Kidney epithelial cell (primary cell): Measurements from ENCODE around the gene PCDH8. TPM values are rescaled to one million over a fixed set of nuclear protein-coding genes. Genes with fewer than 3 reads are reported as not detected.

ENCODE experiments used
- DNase-seq: peaks from one replicate; pipeline ENCODE4 v3.0.0-alpha.2; 2010; ENCODE audit warnings: low read depth
- H3K27me3 ChIP-seq: 2 replicates; pipeline ENCODE4 v1.6.0; 2011; ENCODE audit warnings: low read length; ENCODE audit not compliant: control insufficient read depth, insufficient read depth
- H3K36me3 ChIP-seq: 2 replicates; pipeline ENCODE4 v1.5.1; 2011; ENCODE audit warnings: low read length; ENCODE audit not compliant: control insufficient read depth, insufficient read depth
- H3K4me3 ChIP-seq: 2 replicates; pipeline ENCODE4 v1.5.1; 2011; ENCODE audit warnings: low read depth, mild to moderate bottlenecking, control low read depth, low read length
- CTCF ChIP-seq: IDR thresholded peaks from 2 replicates; pipeline ENCODE4 v1.5.1; 2011; ENCODE audit warnings: mild to moderate bottlenecking, moderate library complexity, low read length, control low read depth, inconsistent platforms; ENCODE audit not compliant: insufficient read depth, poor library complexity, severe bottlenecking
- total RNA-seq: library from RNA; depleted of rRNA; stranded (reverse); fragments of >200 nt; gene quantifications from 2 replicates; pipeline ENCODE4 v1.2.3, GENCODE V29; 2015

PCDH8 gene
- total RNA-seq, 1 donor from 2014 or later, result 0.04 TPM

- DNase-seq, result no peak
- no peaks in the 10 kb centered on the region for H3K27me3 ChIP-seq
- H3K4me3 ChIP-seq, result no peak overlapping the region
- TF ChIP-seq CTCF, result peak; percentile 61
- no peaks in the 10 kb centered on the region for H3K36me3 ChIP-seq
Measured at GRCh38 chr13:52862358-52863206, 14.1 kb upstream of the PCDH8 start.

GRCh38 chr13:52852444-52852843 is 4.0 kb upstream of the PCDH8 start:
- no peak overlapping the region for H3K4me3 ChIP-seq
- DNase-seq, result no peak
- peaks cover 39% of the 10 kb centered on the region for H3K27me3 ChIP-seq
- H3K36me3 ChIP-seq, result no peaks in the 10 kb centered on the region
- TF ChIP-seq CTCF, result no peak

GRCh38 chr13:52851137-52851962 is 2.9 kb upstream of the PCDH8 start:
- H3K27me3 ChIP-seq, result peaks cover 49% of the 10 kb centered on the region
- no peak for DNase-seq

GRCh38 chr13:52850396-52851136 is 2.1 kb upstream of the PCDH8 start:
- H3K4me3 ChIP-seq, result peak overlapping the region; percentile 52
- no peaks in the 10 kb centered on the region for H3K36me3 ChIP-seq
- peaks cover 56% of the 10 kb centered on the region for H3K27me3 ChIP-seq
- DNase-seq, result no peak
- no peak for TF ChIP-seq CTCF

More at GRCh38 chr13:52851137-52851962, 2.9 kb upstream of the PCDH8 start:
- Histone ChIP-seq H3K4me3 (peak overlapping the region; percentile 52), H3K36me3 (no peaks in the 10 kb centered on the region)
- no peak for TF ChIP-seq CTCF

GRCh38 chr13:52850072-52850395 is 1.6 kb upstream of the PCDH8 start:
- no peak overlapping the region for H3K4me3 ChIP-seq
- H3K36me3 ChIP-seq, result no peaks in the 10 kb centered on the region
- DNase-seq, result no peak
- H3K27me3 ChIP-seq, result peaks cover 60% of the 10 kb centered on the region
- TF ChIP-seq CTCF, result no peak
